Liver (tissue), 3 donors: ENCODE data around the gene PNO1.

Experiments used
- ATF3 ChIP-seq: IDR thresholded peaks from 2 replicates; pipeline ENCODE4 v1.6.1; 2016; ENCODE audit warnings: antibody characterized with exemption
- CTCF ChIP-seq: fragments of 150-350 bp; IDR thresholded peaks from 2 replicates; pipeline ENCODE4 v1.5.1; 2017; ENCODE audit warnings: improper control_type of control experiment, low read depth, low read length; ENCODE audit not compliant: missing input control
- EGR1 ChIP-seq, 2 donors: IDR thresholded peaks; 2 replicates each; pipeline ENCODE4 v1.6.1; 2016 to 2018; ENCODE audit warnings: antibody characterized with exemption in 2 of 2, low read depth in 2 of 2
- REST ChIP-seq: IDR thresholded peaks from 2 replicates; pipeline ENCODE4 v1.6.1; 2016; ENCODE audit warnings: antibody characterized with exemption, mild to moderate bottlenecking
- donor health status: healthy.
- donor health status: healthy.

GRCh38 chr2:68121873-68122679, 35.6 kb upstream of the PNO1 start:
- TF ChIP-seq CTCF: peak; percentile 97
- no peak for TF ChIP-seq ATF3
- TF ChIP-seq EGR1 (IDR thresholded peaks at IDR 0.05; ENCODE audit: low read depth in 2 of 2): no peak
- no peak for TF ChIP-seq REST
